Neural cell (in vitro differentiated cells): ENCODE data around the gene DMGDH. TPM values are rescaled to one million over a fixed set of nuclear protein-coding genes. Genes with fewer than 3 reads are reported as not detected.

Experiments
- H2AFZ ChIP-seq: fragments of 200-600, 300-800 bp; sonication (generic), shearing (Covaris generic); 2 replicates; pipeline ENCODE4 v1.6.0; 2014; ENCODE audit warnings: low read depth, mild to moderate bottlenecking, antibody characterized with exemption, low read length, moderate library complexity
- H3F3A ChIP-seq: fragments of 200-600 bp; shearing (Covaris generic); 2 replicates; pipeline ENCODE4 v1.6.1; 2016; ENCODE audit warnings: mild to moderate bottlenecking, moderate library complexity, mixed read lengths, antibody characterized with exemption, low read length; ENCODE audit not compliant: insufficient read depth, poor library complexity, severe bottlenecking
- H3K27ac ChIP-seq: fragments of 200-600, 300-800 bp; sonication (generic), shearing (Covaris generic); 2 replicates; pipeline ENCODE4 v1.5.1; 2014; ENCODE audit warnings: mild to moderate bottlenecking, low read length, moderate library complexity
- H3K27me3 ChIP-seq: fragments of 300-800, 200-600 bp; sonication (generic), shearing (Covaris generic); 2 replicates; pipeline ENCODE4 v1.6.0; 2014; ENCODE audit warnings: mild to moderate bottlenecking, low read depth, low read length, moderate library complexity; ENCODE audit not compliant: insufficient read depth
- H3K36me3 ChIP-seq: fragments of 300-800, 200-600 bp; sonication (generic), shearing (Covaris generic); 2 replicates; pipeline ENCODE4 v1.5.1; 2014; ENCODE audit warnings: mild to moderate bottlenecking, antibody characterized with exemption, low read length, moderate library complexity; ENCODE audit not compliant: insufficient read depth
- H3K4me2 ChIP-seq: fragments of 300-800, 200-600 bp; sonication (generic), shearing (Covaris generic); 2 replicates; pipeline ENCODE4 v1.6.0; 2014; ENCODE audit warnings: mild to moderate bottlenecking, low read length
- H3K4me3 ChIP-seq: fragments of 300-800, 200-600 bp; sonication (generic), shearing (Covaris generic); 2 replicates; pipeline ENCODE4 v1.5.1; 2014; ENCODE audit warnings: mild to moderate bottlenecking, low read length, moderate library complexity
- H3K79me2 ChIP-seq: fragments of 200-600 bp; shearing (Covaris generic); replicated peaks from 2 replicates; pipeline ENCODE4 v1.6.0; 2014; ENCODE audit warnings: mild to moderate bottlenecking, low read length, moderate library complexity; ENCODE audit not compliant: insufficient read depth
- H3K9ac ChIP-seq: fragments of 300-800, 200-600 bp; sonication (generic), shearing (Covaris generic); 2 replicates; pipeline ENCODE4 v1.6.1; 2016; ENCODE audit warnings: mild to moderate bottlenecking, low read length, mixed read lengths
- H3K9me2 ChIP-seq: fragments of 200-600 bp; shearing (Covaris generic); 2 replicates; pipeline ENCODE4 v1.6.1; 2016; ENCODE audit warnings: mild to moderate bottlenecking, low read length, mixed read lengths; ENCODE audit not compliant: insufficient read depth
- H3K9me3 ChIP-seq: fragments of 200-600, 300-800 bp; sonication (generic), shearing (Covaris generic); 2 replicates; pipeline ENCODE4 v1.6.1; 2016; ENCODE audit warnings: mild to moderate bottlenecking, mixed run types, low read length, moderate library complexity, mixed read lengths
- H4K20me1 ChIP-seq: fragments of 200-600 bp; shearing (Covaris generic); 2 replicates; pipeline ENCODE4 v1.6.1; 2016; ENCODE audit warnings: mild to moderate bottlenecking, mixed run types; ENCODE audit not compliant: insufficient read depth
- EP300 ChIP-seq: fragments of 450-650 bp; conservative IDR thresholded peaks from 2 replicates; pipeline ENCODE4 v1.6.1; 2014; ENCODE audit warnings: antibody characterized with exemption, mild to moderate bottlenecking, moderate library complexity; ENCODE audit not compliant: poor library complexity, severe bottlenecking
- EZH2 ChIP-seq: fragments of 200-600, 300-800 bp; shearing (Covaris generic), sonication (generic); IDR thresholded peaks from 2 replicates; pipeline ENCODE4 v1.6.1; 2014; ENCODE audit warnings: antibody characterized with exemption, low read length, borderline replicate concordance, mild to moderate bottlenecking; ENCODE audit not compliant: insufficient read depth, poor library complexity, severe bottlenecking
- MXI1 ChIP-seq: fragments of 450-650 bp; conservative IDR thresholded peaks from 2 replicates; pipeline ENCODE4 v1.6.1; 2014; ENCODE audit warnings: antibody characterized with exemption, mild to moderate bottlenecking; ENCODE audit not compliant: poor library complexity, severe bottlenecking
- POLR2AphosphoS5 ChIP-seq: IDR thresholded peaks from 2 replicates; pipeline ENCODE4 v1.6.1; 2012
- RAD21 ChIP-seq: fragments of 450-650 bp; conservative IDR thresholded peaks from 2 replicates; pipeline ENCODE4 v1.6.1; 2014; ENCODE audit warnings: antibody characterized with exemption, mild to moderate bottlenecking, moderate library complexity
- SMC3 ChIP-seq: fragments of 450-650 bp; conservative IDR thresholded peaks from 2 replicates; pipeline ENCODE4 v1.6.1; 2014; ENCODE audit warnings: antibody characterized with exemption, mild to moderate bottlenecking, moderate library complexity; ENCODE audit not compliant: poor library complexity
- TAF1 ChIP-seq: IDR thresholded peaks from 2 replicates; pipeline ENCODE4 v1.6.1; 2012; ENCODE audit warnings: low read depth
- polyA plus RNA-seq: library from polyadenylated mRNA; depleted of rRNA; stranded (reverse); fragments of >200 nt; gene quantifications from 2 replicates; pipeline ENCODE4 v1.2.3, GENCODE V29; 2014
- TF ChIP-seq, protein P1 (sequence below): IDR thresholded peaks from 2 replicates; pipeline ENCODE4 v1.6.1; 2012; ENCODE audit warnings: borderline replicate concordance
- TF ChIP-seq, protein P2 (sequence below): fragments of 450-650 bp; IDR thresholded peaks from 2 replicates; pipeline ENCODE4 v1.5.1; 2014; ENCODE audit warnings: antibody characterized with exemption, mild to moderate bottlenecking, moderate library complexity; ENCODE audit not compliant: poor library complexity, severe bottlenecking

The DMGDH gene
- polyA plus RNA-seq, 1 donor from 2014 or later, result 0.93 TPM

DNA sequence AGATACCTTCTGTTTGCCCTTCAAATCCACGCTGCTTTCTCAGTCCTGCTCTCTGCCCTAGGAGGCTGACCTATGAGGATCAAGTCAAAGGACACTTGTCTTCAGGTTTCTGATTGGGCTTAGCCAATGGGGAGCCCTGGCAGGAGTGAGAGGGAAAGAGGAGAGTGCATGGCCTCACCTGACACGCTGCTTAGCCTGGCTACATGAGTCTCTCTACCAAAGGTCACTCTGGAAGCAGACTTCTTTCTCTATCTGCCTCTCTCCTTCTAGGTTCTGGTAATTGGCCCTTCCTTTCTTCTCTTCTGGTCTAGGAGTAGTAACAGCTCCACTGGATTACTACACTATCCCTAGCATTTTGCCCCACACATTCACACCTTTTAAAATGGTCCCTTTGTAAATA, 97.5 kb downstream of the DMGDH start:
- Histone ChIP-seq H2AFZ (no peak overlapping the region), H3F3A (no peaks in the 10 kb centered on the region), H3K27ac (no peak overlapping the region), H3K9ac (no peak overlapping the region), H4K20me1 (no peaks in the 10 kb centered on the region), H3K9me2 (no peaks in the 10 kb centered on the region), H3K4me2 (no peak overlapping the region), H3K9me3 (no peaks in the 10 kb centered on the region), H3K27me3 (no peaks in the 10 kb centered on the region), H3K4me3 (no peak overlapping the region), H3K36me3 (no peaks in the 10 kb centered on the region), H3K79me2 (no peaks in the 10 kb centered on the region)
- no peak for TF ChIP-seq EZH2
- no peak for TF ChIP-seq MXI1
- TF ChIP-seq, protein P1, sequence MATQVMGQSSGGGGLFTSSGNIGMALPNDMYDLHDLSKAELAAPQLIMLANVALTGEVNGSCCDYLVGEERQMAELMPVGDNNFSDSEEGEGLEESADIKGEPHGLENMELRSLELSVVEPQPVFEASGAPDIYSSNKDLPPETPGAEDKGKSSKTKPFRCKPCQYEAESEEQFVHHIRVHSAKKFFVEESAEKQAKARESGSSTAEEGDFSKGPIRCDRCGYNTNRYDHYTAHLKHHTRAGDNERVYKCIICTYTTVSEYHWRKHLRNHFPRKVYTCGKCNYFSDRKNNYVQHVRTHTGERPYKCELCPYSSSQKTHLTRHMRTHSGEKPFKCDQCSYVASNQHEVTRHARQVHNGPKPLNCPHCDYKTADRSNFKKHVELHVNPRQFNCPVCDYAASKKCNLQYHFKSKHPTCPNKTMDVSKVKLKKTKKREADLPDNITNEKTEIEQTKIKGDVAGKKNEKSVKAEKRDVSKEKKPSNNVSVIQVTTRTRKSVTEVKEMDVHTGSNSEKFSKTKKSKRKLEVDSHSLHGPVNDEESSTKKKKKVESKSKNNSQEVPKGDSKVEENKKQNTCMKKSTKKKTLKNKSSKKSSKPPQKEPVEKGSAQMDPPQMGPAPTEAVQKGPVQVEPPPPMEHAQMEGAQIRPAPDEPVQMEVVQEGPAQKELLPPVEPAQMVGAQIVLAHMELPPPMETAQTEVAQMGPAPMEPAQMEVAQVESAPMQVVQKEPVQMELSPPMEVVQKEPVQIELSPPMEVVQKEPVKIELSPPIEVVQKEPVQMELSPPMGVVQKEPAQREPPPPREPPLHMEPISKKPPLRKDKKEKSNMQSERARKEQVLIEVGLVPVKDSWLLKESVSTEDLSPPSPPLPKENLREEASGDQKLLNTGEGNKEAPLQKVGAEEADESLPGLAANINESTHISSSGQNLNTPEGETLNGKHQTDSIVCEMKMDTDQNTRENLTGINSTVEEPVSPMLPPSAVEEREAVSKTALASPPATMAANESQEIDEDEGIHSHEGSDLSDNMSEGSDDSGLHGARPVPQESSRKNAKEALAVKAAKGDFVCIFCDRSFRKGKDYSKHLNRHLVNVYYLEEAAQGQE, result no peak
- no peak for TF ChIP-seq TAF1
- no peak for TF ChIP-seq EP300
- TF ChIP-seq, protein P2, sequence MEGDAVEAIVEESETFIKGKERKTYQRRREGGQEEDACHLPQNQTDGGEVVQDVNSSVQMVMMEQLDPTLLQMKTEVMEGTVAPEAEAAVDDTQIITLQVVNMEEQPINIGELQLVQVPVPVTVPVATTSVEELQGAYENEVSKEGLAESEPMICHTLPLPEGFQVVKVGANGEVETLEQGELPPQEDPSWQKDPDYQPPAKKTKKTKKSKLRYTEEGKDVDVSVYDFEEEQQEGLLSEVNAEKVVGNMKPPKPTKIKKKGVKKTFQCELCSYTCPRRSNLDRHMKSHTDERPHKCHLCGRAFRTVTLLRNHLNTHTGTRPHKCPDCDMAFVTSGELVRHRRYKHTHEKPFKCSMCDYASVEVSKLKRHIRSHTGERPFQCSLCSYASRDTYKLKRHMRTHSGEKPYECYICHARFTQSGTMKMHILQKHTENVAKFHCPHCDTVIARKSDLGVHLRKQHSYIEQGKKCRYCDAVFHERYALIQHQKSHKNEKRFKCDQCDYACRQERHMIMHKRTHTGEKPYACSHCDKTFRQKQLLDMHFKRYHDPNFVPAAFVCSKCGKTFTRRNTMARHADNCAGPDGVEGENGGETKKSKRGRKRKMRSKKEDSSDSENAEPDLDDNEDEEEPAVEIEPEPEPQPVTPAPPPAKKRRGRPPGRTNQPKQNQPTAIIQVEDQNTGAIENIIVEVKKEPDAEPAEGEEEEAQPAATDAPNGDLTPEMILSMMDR, result no peak
- no peak for TF ChIP-seq RAD21
- TF ChIP-seq SMC3, result no peak
- TF ChIP-seq POLR2AphosphoS5, result no peak

DNA sequence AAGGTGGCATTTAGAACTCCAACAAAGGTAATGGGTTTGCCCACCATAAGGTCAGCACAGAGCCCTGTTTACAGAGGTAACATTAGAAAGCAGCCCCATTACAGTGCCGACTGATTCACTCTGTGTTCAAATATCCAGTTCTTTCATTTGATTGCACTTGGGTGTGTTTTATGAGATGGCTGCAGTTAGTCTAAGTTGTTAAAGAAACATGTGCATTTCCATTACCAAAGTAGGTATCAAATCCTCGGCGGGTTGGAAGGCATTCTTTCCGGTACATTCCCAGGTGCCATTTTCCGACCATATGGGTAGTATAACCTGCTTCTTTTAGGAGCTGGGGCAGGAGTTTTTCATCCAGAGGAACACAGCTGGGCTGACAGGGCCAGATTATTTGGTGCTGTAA, 100.7 kb downstream of the DMGDH start:
- Histone ChIP-seq H3K27me3 (no peaks in the 10 kb centered on the region), H3K36me3 (no peaks in the 10 kb centered on the region), H3K4me3 (no peak overlapping the region), H3K79me2 (no peaks in the 10 kb centered on the region), H2AFZ (no peak overlapping the region), H3K9me2 (no peaks in the 10 kb centered on the region), H3F3A (no peaks in the 10 kb centered on the region), H3K27ac (no peak overlapping the region), H3K9ac (no peak overlapping the region), H3K4me2 (no peak overlapping the region), H3K9me3 (no peaks in the 10 kb centered on the region), H4K20me1 (no peaks in the 10 kb centered on the region)
- TF ChIP-seq, protein P1, result no peak
- TF ChIP-seq EZH2, result no peak
- TF ChIP-seq EP300, result no peak
- TF ChIP-seq, protein P2, result no peak
- no peak for TF ChIP-seq TAF1
- TF ChIP-seq POLR2AphosphoS5, result no peak
